CD8-positive, alpha-beta memory T cell (primary cell): ENCODE results near the gene ZSWIM9. TPM values are rescaled to one million over a fixed set of nuclear protein-coding genes. Genes with fewer than 3 reads are reported as not detected.

Experiments used
- CTCF ChIA-PET: fragments of 350-600 bp; sonication (Branson Sonifier 250); formaldehyde crosslinking; loops from one replicate; lab custom pipeline; 2021; ENCODE audit warnings: antibody characterized with exemption; lab: Charles Lee
- POLR2A ChIA-PET: fragments of 350-600 bp; sonication (Branson Sonifier 250); formaldehyde crosslinking; loops from one replicate; lab custom pipeline; 2021; ENCODE audit warnings: antibody characterized with exemption; lab: Charles Lee
- DNase-seq, 5 donors: peaks; one replicate each; pipeline versions ENCODE4 v3.0.0 to v3.0.0-alpha.2; 2020 to 2022; ENCODE audit warnings: mixed read lengths in 1 of 5
- H3K27ac ChIP-seq: one replicate; pipeline ENCODE4 v1.7.0; 2013; ENCODE audit warnings: low read depth, mild to moderate bottlenecking, low read length, moderate library complexity
- H3K27me3 ChIP-seq: 2 replicates; pipeline ENCODE4 v1.7.0; 2013; ENCODE audit warnings: low read length, mild to moderate bottlenecking; ENCODE audit not compliant: insufficient read depth, poor library complexity, severe bottlenecking
- H3K36me3 ChIP-seq: 2 replicates; pipeline ENCODE4 v1.7.0; 2013; ENCODE audit warnings: mild to moderate bottlenecking, low read length, moderate library complexity; ENCODE audit not compliant: insufficient read depth
- H3K4me1 ChIP-seq: 2 replicates; pipeline ENCODE4 v1.7.0; 2013; ENCODE audit warnings: mild to moderate bottlenecking, low read length, moderate library complexity; ENCODE audit not compliant: insufficient read depth
- H3K4me3 ChIP-seq: 2 replicates; pipeline ENCODE4 v1.7.0; 2013; ENCODE audit warnings: mild to moderate bottlenecking, low read length
- H3K9me3 ChIP-seq: 2 replicates; pipeline ENCODE4 v1.7.0; 2013; ENCODE audit warnings: mild to moderate bottlenecking, low read length
- H3K27ac Mint-ChIP-seq, 8 donors: one replicate each; pipeline ENCODE4 v1.8.0; 2020 to 2021; ENCODE audit warnings: mixed read lengths in 8 of 8, mild to moderate bottlenecking in 6 of 8, inconsistent platforms in 3 of 8, moderate library complexity in 3 of 8
- H3K27me3 Mint-ChIP-seq, 2 donors: one replicate each; pipeline ENCODE4 v1.8.0; 2020 to 2021; ENCODE audit warnings: mixed read lengths in 2 of 2, mild to moderate bottlenecking in 1 of 2, moderate library complexity in 1 of 2
- H3K36me3 Mint-ChIP-seq, 3 donors: one replicate each; pipeline ENCODE4 v1.8.0; 2020 to 2021; ENCODE audit warnings: mixed read lengths in 3 of 3, inconsistent platforms in 1 of 3, mild to moderate bottlenecking in 1 of 3
- H3K4me1 Mint-ChIP-seq, 3 donors: one replicate each; pipeline ENCODE4 v1.8.0; 2020 to 2021; ENCODE audit warnings: mixed read lengths in 3 of 3, inconsistent platforms in 1 of 3, mild to moderate bottlenecking in 1 of 3
- H3K4me3 Mint-ChIP-seq, 7 donors: one replicate each; pipeline ENCODE4 v1.8.0; 2020 to 2021; ENCODE audit warnings: mixed read lengths in 7 of 7, mild to moderate bottlenecking in 6 of 7, moderate library complexity in 4 of 7, inconsistent platforms in 2 of 7
- H3K9me3 Mint-ChIP-seq, 5 donors: one replicate each; pipeline ENCODE4 v1.8.0; 2020 to 2022; ENCODE audit warnings: mixed read lengths in 5 of 5, mild to moderate bottlenecking in 3 of 5, moderate library complexity in 2 of 5, inconsistent platforms in 1 of 5
- polyA plus RNA-seq: library from polyadenylated mRNA; unstranded; fragments of 300-500 nt; fragmentation: Illumina TruSeq; gene quantifications from one replicate; pipeline ENCODE4 v1.2.3, GENCODE V29; 2021
- total RNA-seq, 2 experiments: library from RNA; stranded (reverse); gene quantifications; one replicate each; pipeline ENCODE4 v1.2.3, GENCODE V29; 2021

Gene ZSWIM9
- total and polyA plus RNA-seq, 3 experiments from 2014 or later = 1.9 to 7.4 (median 6.4) TPM

DNA sequence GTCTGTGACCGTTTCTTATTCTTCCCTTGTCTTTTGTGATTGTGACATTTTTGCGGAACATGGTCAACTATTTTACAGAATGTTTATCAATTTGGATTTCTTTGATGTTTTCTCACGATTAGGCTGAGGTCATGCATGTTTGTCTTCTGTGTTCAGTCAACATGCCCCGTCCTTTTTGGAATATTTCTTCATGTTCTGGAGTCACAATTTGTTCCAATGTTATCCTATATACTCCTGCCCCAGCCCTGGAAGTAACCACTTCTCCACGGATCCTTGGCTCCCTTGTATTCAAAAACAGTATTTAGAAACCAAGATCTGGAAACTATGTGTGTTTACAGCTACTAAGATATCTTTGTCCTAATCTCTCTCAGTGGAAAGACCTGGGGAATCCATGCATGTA, 75.6 kb downstream of the ZSWIM9 start:
- H3K4me3 Mint-ChIP-seq = peak overlapping the region in 6 of 7 donors; percentile 0 to 68 (median 24)

DNA sequence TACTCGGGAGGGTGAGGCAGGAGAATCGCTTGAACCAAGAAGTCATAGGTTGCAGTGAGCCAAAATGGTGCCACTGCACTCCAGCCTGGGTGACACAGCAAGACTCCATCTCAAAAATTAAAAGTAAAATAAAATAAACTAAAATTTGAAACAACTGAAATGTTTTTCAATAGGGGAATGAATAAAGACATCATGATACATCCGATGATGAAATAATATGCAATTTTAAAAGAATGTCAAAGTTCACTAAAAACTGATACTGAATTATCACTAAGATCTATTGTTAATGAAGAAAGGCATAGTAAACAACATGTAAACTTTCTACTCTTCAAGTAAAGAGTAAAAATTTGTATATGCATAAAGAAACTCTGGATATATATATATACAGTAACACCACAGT, 76.7 kb downstream of the ZSWIM9 start:
- Histone ChIP-seq H3K36me3 (peaks cover 9% of the 10 kb centered on the region), H3K27me3 (no peaks in the 10 kb centered on the region), H3K4me1 (peaks cover 70% of the 10 kb centered on the region), H3K27ac (no peak overlapping the region), H3K4me3 (peak overlapping the region; percentile 19), H3K9me3 (no peaks in the 10 kb centered on the region)
- H3K4me3 Mint-ChIP-seq = peak overlapping the region; percentile 19 to 59 (median 38)
- peaks cover 14 to 56% (median 15%) of the 10 kb centered on the region in 3 donors for H3K36me3 Mint-ChIP-seq
- CTCF ChIA-PET = no interaction called here
- H3K9me3 Mint-ChIP-seq = no peaks in the 10 kb centered on the region
- H3K4me1 Mint-ChIP-seq = peaks cover 69 to 79% (median 77%) of the 10 kb centered on the region in 3 donors
- H3K27ac Mint-ChIP-seq = peak overlapping the region in 5 of 8 donors; percentile 22 to 93 (median 73)
- DNase-seq = no peak
- POLR2A ChIA-PET = no interaction called here
- H3K27me3 Mint-ChIP-seq = no peaks in the 10 kb centered on the region

More for the DNA sequence above, 75.6 kb downstream of the ZSWIM9 start:
- Mint-ChIP-seq H3K27me3 (no peaks in the 10 kb centered on the region), H3K36me3 (peaks cover 12 to 58% (median 14%) of the 10 kb centered on the region in 3 donors), H3K4me1 (peaks cover 64 to 76% (median 74%) of the 10 kb centered on the region in 3 donors), H3K27ac (peak overlapping the region in 7 of 8 donors; percentile 33 to 93 (median 80)), H3K9me3 (no peaks in the 10 kb centered on the region)
- H3K4me1 ChIP-seq = peaks cover 63% of the 10 kb centered on the region
- POLR2A ChIA-PET = interaction anchor here (2.6 kb wide), 1 partner anchor 9 kb away, joined by 9 read pairs; the partner anchor contains the start of gene CARD8
- peaks cover 9% of the 10 kb centered on the region for H3K36me3 ChIP-seq
- H3K4me3 ChIP-seq = no peak overlapping the region
- H3K27me3 ChIP-seq = no peaks in the 10 kb centered on the region
- H3K27ac ChIP-seq = no peak overlapping the region
- no peak for DNase-seq
- no peaks in the 10 kb centered on the region for H3K9me3 ChIP-seq
- CTCF ChIA-PET = interaction anchor here (1.2 to 2.2 kb wide), 3 partner anchors 14 to 23 kb away, joined by 3 to 10 read pairs (median 3); no protein-coding TSS in a partner anchor

Other genes starting within 250 kb of the ZSWIM9 start
- not detected for gene BSPH1, start 178.5 kb upstream of the ZSWIM9 start, total RNA-seq
- not detected for gene BSPH1, start 178.5 kb upstream of the ZSWIM9 start, polyA plus RNA-seq
- not detected for gene ELSPBP1, start 176.0 kb upstream of the ZSWIM9 start, total RNA-seq
- not detected for gene ELSPBP1, start 176.0 kb upstream of the ZSWIM9 start, polyA plus RNA-seq
- not detected for gene CABP5, start 126.6 kb upstream of the ZSWIM9 start, total RNA-seq
- not detected for gene CABP5, start 126.6 kb upstream of the ZSWIM9 start, polyA plus RNA-seq
- 1 to 10 TPM; 1.7 to 2.6 TPM for gene PLA2G4C, start 59.9 kb upstream of the ZSWIM9 start, total RNA-seq
- not detected for gene PLA2G4C, start 59.9 kb upstream of the ZSWIM9 start, polyA plus RNA-seq
- gene LIG1, start 336 bp upstream of the ZSWIM9 start, total RNA-seq = 100 to 1,000 TPM; 129 to 135 TPM
- gene LIG1, start 336 bp upstream of the ZSWIM9 start, polyA plus RNA-seq = 24.1 TPM
- gene CARD8, start 85.2 kb downstream of the ZSWIM9 start, total RNA-seq = 100 to 1,000 TPM; 132 TPM
- 95.8 TPM for gene CARD8, start 85.2 kb downstream of the ZSWIM9 start, polyA plus RNA-seq
- under 1 TPM in 1 of 2 experiments, not detected in 1; 0.13 TPM for gene ZNF114, start 99.4 kb downstream of the ZSWIM9 start, total RNA-seq
- gene ZNF114, start 99.4 kb downstream of the ZSWIM9 start, polyA plus RNA-seq = not detected
- gene EMP3, start 154.9 kb downstream of the ZSWIM9 start, total RNA-seq = 100 to 1,000 TPM; 273 to 278 TPM
- gene EMP3, start 154.9 kb downstream of the ZSWIM9 start, polyA plus RNA-seq = 1,041 TPM
- gene TMEM143, start 193.3 kb downstream of the ZSWIM9 start, total RNA-seq = 10 to 100 TPM; 11.4 to 15.8 TPM
- gene TMEM143, start 193.3 kb downstream of the ZSWIM9 start, polyA plus RNA-seq = 9.2 TPM
- gene SYNGR4, start 193.7 kb downstream of the ZSWIM9 start, total RNA-seq = not detected
- not detected for gene SYNGR4, start 193.7 kb downstream of the ZSWIM9 start, polyA plus RNA-seq
- gene KDELR1, start 220.9 kb downstream of the ZSWIM9 start, total RNA-seq = 10 to 100 TPM; 78.7 to 82.9 TPM
- gene KDELR1, start 220.9 kb downstream of the ZSWIM9 start, polyA plus RNA-seq = 32.5 TPM
- under 1 TPM; 0.13 to 0.26 TPM for gene GRIN2D, start 223.0 kb downstream of the ZSWIM9 start, total RNA-seq
- gene GRIN2D, start 223.0 kb downstream of the ZSWIM9 start, polyA plus RNA-seq = 0.05 TPM